NCI-H2227 (cell line): ENCODE data around the gene RBM39.
"Not testable (repeated sequence)": the region's sequence is repeated elsewhere in the genome, so short reads cannot be mapped to it uniquely, and the experiment has no call there.

Experiments used
- DNase-seq: peaks from one replicate; lab custom pipeline; 2025; ENCODE audit not compliant: unreplicated experiment; lab: John Stamatoyannopoulos, UW

RBM39 gene

GRCh38 chr20:35706591-35707529, 35.2 kb downstream of the RBM39 start:
- DNase-seq: not testable (repeated sequence)

- not testable (repeated sequence) for DNase-seq
Observed at GRCh38 chr20:35705894-35706293, 36.2 kb downstream of the RBM39 start.

- DNase-seq: no peak
Observed at GRCh38 chr20:35704514-35705261, 37.4 kb downstream of the RBM39 start.

- no peak for DNase-seq
Observed at GRCh38 chr20:35702824-35703695, 39.0 kb downstream of the RBM39 start.

DNA sequence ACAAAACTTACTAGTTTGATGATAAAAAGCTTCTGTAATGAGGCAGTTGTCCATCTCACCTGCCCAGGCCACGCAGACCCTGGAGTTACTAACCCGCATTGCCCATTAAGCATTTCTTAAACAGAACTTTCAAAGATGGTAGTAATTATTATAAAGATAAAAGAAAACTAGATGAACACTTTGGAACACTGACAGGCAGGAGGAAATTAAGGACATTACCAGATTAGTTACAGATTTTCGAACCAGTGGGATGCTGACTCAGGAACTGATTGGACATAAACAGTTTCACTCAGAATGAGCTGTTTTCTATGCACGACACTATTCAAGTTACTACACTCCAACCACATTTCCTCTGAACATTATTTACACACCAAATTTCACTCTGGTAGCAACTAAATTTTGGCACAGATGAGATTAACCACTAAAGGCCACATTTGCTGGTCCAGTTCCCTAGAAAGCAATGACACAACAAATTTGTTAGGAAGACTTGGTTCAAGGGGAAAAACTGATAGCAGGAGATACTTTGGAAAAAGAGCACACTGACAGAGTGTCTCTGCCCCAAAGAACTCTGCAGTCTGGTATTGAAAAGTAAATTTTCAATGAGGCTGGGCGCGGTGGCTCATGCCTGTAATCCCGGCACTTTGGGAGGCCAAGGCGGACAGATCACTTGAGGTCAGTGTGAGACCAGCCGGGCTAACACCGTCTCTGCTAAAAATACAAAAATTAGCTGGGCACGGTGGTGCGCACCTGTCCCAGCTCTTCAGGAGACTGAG, 39.8 kb downstream of the RBM39 start:
- no peak for DNase-seq

DNA sequence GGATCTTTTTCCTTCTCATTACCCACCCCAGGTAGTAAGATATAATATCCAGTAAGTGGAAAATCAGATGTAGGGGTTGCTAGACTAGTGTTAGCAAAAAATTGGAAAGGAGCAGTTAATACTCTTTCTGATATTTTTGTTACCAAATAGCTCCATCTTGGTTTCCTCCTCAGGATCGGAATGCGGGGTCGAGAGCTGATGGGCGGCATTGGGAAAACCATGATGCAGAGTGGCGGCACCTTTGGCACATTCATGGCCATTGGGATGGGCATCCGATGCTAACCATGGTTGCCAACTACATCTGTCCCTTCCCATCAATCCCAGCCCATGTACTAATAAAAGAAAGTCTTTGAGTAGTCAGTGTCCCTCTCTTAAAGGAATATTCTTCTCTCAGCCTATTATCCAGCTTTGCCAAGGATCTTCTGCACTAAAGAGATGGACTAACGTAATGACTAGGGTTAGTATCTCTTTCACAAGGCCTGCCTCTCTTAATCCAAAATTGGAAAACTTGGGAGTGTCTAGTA, 41.4 kb downstream of the RBM39 start:
- DNase-seq: no peak

- no peak for DNase-seq
Observed at GRCh38 chr20:35699957-35700624, 42.0 kb downstream of the RBM39 start.

GRCh38 chr20:35699127-35699956, 42.7 kb downstream of the RBM39 start, which contains the start of the genes NFS1 and ROMO1:
Gene NFS1 (minus strand): TSS chr20:35699352. CDS start chr20:35699288, 64 bp downstream.
Gene ROMO1 (plus strand): TSS chr20:35699405. CDS start chr20:35699633, 228 bp downstream.
- peak; percentile 95 for DNase-seq

DNA sequence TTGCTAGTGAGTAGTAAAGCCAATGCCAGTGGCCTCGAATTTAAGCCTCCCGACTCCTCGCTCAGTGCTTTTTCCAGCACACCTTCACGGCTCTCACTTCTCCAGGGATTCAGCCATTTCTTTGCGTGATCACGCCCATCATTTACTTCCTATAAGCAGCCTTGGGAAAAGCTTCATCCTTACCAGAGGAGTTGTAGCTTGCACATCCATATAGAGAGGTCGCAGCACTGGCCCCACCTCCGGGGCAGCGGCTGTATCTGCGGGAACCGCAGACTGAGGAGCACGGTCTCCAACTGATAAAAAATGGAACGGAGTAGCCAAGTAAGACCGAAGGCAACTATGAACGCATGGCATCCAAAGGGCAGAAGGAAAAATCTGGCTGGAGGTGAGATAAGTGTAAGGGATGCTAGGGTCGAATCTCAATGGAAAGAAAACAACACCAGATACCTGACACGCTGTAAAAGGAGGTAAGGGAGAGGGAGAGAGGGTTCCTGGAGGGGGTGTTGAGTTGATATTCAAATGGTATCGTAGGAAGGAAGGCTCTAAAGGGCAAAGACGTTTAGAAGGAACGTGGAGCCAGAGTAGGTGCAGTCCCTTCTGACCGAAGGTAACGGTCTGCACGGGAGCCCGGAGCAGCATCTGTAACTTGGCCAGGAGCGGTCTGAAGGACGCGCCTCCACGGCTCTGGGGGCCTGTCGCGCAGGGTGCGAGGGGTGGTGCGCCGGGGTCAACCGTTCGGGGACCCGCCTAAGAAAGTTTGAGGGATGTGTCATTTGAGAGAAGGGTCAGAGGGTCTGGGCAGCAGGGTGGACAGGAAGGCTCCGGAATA, 43.5 kb downstream of the RBM39 start:
- DNase-seq: peak; percentile 42

DNA sequence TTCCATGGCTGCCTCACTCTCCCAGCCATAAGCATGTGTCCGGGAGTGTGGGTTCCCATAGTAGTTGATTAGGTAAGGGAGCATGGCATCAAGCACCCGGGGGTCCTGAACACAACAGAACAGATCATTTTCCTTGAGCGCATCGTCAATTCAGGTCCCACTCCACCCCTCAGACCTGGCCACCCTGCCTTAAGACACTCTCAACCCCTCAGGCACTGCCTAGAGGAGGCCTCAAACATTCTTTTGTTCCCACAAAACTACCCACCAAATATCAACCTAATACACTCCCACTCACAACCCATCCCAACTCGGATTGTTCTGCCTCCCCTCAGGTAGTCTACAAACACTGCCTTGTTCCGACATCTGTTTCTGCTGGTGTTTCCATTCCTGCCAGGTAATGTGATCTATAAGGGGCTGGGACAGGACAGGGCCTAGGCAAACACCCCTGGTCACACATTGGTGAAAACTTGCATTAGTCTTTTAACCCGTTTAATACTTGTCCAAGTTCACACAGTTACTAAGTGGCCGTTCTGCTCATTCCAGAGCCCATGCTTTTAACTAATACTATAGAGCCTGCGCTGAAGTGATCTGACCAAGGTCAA, 44.3 kb downstream of the RBM39 start:
- DNase-seq: no peak

DNA sequence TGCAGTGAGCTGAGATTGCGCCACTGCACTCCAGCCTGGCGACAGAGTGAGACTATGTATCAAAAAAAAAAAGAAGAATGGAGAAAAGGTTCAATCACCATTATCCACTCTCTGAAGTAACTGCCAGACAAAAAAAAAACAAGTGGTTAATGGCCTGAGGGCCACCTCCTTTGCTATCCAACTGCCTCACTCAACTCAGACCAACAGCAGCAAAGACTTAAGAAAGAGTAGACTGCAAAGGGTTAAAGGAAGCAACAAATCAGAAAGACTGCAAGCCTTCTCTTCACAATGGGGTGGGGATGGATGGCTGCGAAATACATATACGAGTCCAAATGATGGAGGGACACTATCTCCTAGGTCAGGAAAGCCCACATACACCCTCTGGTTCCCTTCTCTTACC, 46.1 kb downstream of the RBM39 start:
- no peak for DNase-seq

GRCh38 chr20:35695245-35695749, 46.8 kb downstream of the RBM39 start:
- no peak for DNase-seq

- no peak for DNase-seq
Observed at GRCh38 chr20:35690265-35690664, 51.8 kb downstream of the RBM39 start.

DNA sequence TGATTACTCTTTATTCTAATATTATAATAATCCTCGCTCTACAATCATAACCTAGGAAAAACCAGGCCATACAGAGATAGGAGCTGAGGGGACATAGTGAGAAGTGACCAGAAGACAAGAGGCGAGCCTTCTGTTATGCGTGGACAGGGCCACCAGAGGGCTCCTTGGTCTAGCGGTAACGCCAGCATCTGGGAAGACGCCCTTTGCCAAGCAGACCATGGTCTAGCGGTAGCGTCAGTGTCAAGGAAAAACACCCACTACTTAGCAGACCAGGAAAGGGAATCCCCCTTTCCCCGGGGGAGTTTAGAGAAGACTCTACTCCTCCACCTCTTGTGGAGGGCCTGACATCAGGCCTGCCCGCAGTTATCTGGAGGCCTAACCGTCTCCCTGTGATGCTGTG, 55.2 kb downstream of the RBM39 start:
- DNase-seq: not testable (repeated sequence)

DNA sequence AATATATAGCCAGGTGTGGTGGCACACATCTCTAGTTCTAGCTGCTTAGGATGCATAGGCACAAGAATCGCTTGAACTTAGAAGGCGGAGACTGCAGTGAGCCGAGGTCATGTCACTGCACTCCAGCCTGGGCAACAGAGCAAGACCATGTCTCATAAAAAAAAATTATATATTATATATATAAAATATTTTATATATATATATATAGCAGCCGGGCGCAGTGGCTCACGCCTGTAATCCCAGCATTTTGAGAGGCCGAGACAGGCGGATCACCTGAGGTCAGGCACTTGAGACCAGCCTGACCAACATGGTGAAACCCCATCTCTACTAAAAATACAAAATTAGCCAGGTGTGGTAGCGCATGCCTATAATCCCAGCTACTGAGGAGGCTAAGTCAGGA, 56.7 kb downstream of the RBM39 start:
- not testable (repeated sequence) for DNase-seq

DNA sequence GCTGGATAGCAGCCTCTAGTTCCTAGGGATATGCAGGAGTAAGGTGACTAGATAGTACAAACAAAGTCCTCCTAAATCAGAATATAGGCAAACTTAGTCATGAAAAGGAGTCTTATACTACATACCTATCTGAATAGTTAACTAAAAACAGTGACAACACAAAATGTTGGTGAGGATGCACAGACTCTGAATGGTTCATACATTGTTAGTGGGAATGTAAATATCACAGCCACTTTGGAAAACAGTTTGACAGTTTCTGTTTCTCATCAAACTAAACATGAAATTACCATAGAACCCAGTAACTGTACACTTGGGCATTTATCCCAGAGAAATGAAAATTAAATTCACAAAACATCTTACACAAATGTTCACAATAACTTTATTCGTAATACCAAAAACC, 60.1 kb downstream of the RBM39 start:
- no peak for DNase-seq
